ENCODE results near the gene LZTS3. TPM values are rescaled to one million over a fixed set of nuclear protein-coding genes. Genes with fewer than 3 reads are reported as not detected.

Gene LZTS3
- total and polyA plus RNA-seq, 2 of the 13 experiments (the other 11 are each of a cell fraction or from before 2014, with no cell fraction given) = 10.1 to 31.3 TPM

DNA sequence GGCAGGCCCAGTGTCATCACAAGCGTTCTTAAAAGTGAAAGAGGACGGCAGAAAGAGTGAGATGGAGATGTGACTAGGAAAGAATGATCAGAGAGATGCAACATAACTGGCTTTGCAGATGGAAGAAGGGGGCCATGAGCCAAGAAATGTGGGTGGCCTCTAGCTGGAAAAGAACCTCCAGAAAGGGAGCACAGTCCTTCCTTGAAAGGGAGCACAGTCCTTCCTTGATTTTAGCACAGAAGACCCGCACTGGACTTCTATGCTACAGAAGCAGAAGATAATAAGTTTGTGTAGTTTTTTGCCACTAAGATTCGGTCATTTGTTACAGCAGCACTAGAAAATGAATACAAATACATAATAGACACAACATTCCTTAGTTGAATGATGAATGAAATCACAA lies 7.0 kb upstream of the LZTS3 start (continued):
- TF ChIP-seq ELF4 (CRISPR knock-in tag; IDR thresholded peaks at IDR 0.05; ENCODE audit: borderline replicate concordance) = no peak
- no peak for TF ChIP-seq ZBTB8A (CRISPR knock-in tag; IDR thresholded peaks at IDR 0.05; ENCODE audit: borderline replicate concordance, low read depth)

DNA sequence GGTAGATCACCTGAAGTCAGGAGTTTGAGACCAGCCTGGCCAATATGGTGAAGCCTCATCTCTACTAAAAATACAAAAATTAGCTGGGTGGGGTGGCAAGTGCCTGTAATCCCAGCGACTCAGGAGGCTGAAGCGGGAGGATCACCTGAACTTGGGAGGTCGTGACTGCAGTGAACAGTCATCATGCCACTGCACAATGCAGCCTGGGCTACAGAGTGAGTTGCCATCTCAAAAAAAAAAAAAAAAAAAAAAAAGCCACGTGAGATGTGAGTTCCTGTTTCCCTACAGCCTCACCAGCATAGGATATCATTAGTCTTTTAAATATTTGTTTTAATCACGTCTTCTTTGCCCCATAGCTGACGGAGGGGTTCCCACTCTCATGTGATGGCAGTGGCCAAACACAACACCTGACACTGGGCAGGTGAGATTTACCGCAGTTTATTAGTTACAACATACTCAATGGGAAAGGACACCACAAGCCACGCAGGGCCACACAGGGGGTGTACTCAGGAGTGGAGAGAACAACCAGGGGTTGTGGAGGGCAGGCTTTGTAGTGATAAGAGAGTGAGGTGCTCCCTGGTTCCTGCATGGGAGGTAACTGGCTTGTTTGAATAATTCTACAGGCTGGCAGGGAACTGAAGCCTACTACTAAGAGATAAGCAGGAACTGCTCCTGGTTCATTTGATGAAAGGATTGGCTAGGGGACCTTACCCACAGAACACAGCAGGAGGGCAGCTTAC lies 4.6 kb upstream of the LZTS3 start:
- H3K27me3 ChIP-seq (ENCODE audit: control insufficient read depth in 1 of 2, insufficient read depth in 2 of 2, low read length in 2 of 2) = no peaks in the 10 kb centered on the region; a peak in 1 of 5 replicates
- H3K79me2 ChIP-seq (ENCODE audit: insufficient read depth, low read length) = peaks cover 14% of the 10 kb centered on the region
- H3K4me2 ChIP-seq (ENCODE audit: low read depth, low read length) = no peak overlapping the region
- no peaks in the 10 kb centered on the region; a peak in 2 of 5 replicates for H3K36me3 ChIP-seq (replicated peaks in 1 of 2; ENCODE audit: control insufficient read depth in 1 of 2, insufficient read depth in 2 of 2, low read length in 2 of 2)
- 94% methylated on average over 8 of the region's 8 CpGs for WGBS (ENCODE audit: low lambda C conversion rate)
- H3K9ac ChIP-seq (ENCODE audit: insufficient read depth, low read depth, low read length) = no peak overlapping the region
- in situ Hi-C loops (cut with HindIII; ENCODE audit: extremely low pct_ligation_motif_present, low pct_unique_long_range_greater_than_20kb) (no loop called here), intact Hi-C loops (cut with micrococcal nuclease; ENCODE audit: unreplicated experiment) (no loop called here)
- DNase-seq (ENCODE audit: low spot score) = no peak
- no peaks in the 10 kb centered on the region for H4K20me1 ChIP-seq (ENCODE audit: insufficient read depth, low read length)
- ATAC-seq = no peak
- FAIRE-seq = no peak
- H3K4me3 ChIP-seq (replicated peaks in 1 of 3; ENCODE audit: insufficient read depth in 1 of 3, low read depth in 2 of 3, low read length in 3 of 3) = no peak overlapping the region
- ChIA-PET POLR2A (interaction anchor here (2.7 kb wide), 1 partner anchor 16 kb away, joined by 12 read pairs; no protein-coding TSS in a partner anchor), CTCF (ENCODE audit: low intra/inter-chr PET ratio, low total read pairs) (no interaction called here)
- H3K9me3 ChIP-seq (ENCODE audit: low read length) = no peaks in the 10 kb centered on the region
- no TSS peak for BruUV-seq (replicated peaks)
- peaks cover 18% of the 10 kb centered on the region for H3K4me1 ChIP-seq (ENCODE audit: insufficient read depth, low read length)
- H3K27ac ChIP-seq (ENCODE audit: extremely low read length, insufficient read depth, low read length) = no peak overlapping the region
- no peak overlapping the region for H2AFZ ChIP-seq (ENCODE audit: low read length)
- TF ChIP-seq, protein P1, sequence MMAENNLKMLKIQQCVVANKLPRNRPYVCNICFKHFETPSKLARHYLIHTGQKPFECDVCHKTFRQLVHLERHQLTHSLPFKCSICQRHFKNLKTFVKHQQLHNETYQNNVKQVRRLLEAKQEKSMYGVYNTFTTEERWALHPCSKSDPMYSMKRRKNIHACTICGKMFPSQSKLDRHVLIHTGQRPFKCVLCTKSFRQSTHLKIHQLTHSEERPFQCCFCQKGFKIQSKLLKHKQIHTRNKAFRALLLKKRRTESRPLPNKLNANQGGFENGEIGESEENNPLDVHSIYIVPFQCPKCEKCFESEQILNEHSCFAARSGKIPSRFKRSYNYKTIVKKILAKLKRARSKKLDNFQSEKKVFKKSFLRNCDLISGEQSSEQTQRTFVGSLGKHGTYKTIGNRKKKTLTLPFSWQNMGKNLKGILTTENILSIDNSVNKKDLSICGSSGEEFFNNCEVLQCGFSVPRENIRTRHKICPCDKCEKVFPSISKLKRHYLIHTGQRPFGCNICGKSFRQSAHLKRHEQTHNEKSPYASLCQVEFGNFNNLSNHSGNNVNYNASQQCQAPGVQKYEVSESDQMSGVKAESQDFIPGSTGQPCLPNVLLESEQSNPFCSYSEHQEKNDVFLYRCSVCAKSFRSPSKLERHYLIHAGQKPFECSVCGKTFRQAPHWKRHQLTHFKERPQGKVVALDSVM (CRISPR knock-in tag; IDR thresholded peaks at IDR 0.05) = peak; percentile 51; the same call in 1 of the 2 replicates
- TF ChIP-seq POLR2A (IDR thresholded peaks at IDR 0.05; ENCODE audit: insufficient read depth in 1 of 2, low read depth in 2 of 2, low read length in 2 of 2) (0 out of 4 replicates have a peak, but pooled peaks of 1 of the 2 experiments have one; percentile 28), ZNF557 (CRISPR knock-in tag; IDR thresholded peaks at IDR 0.05) (no peak), ZNF660 (CRISPR knock-in tag; IDR thresholded peaks at IDR 0.05; ENCODE audit: borderline replicate concordance, low read depth) (no peak), POLR2AphosphoS5 (IDR thresholded peaks at IDR 0.05; ENCODE audit: low read depth, low read length) (peak; percentile 43), AKAP8 (CRISPR knock-in tag; IDR thresholded peaks at IDR 0.05) (0 out of 2 replicates have a peak, but pooled peaks have one; percentile 19), ARHGAP35 (CRISPR knock-in tag; IDR thresholded peaks at IDR 0.05; ENCODE audit: borderline replicate concordance) (no peak), ZNF121 (CRISPR knock-in tag; IDR thresholded peaks at IDR 0.05) (no peak), MIER3 (CRISPR knock-in tag; IDR thresholded peaks at IDR 0.05; ENCODE audit: borderline replicate concordance) (no peak), NKX3-1 (CRISPR knock-in tag; IDR thresholded peaks at IDR 0.05) (no peak), ISL2 (CRISPR knock-in tag; IDR thresholded peaks at IDR 0.05) (no peak), ZC3H13 (CRISPR knock-in tag; IDR thresholded peaks at IDR 0.05) (0 out of 2 replicates have a peak, but pooled peaks have one; percentile 12), ZNF672 (CRISPR knock-in tag; IDR thresholded peaks at IDR 0.05) (no peak), RBM22 (optimal IDR thresholded peaks at IDR 0.05; ENCODE audit: low read length) (peak; percentile 21)
- TF ChIP-seq, protein P2, sequence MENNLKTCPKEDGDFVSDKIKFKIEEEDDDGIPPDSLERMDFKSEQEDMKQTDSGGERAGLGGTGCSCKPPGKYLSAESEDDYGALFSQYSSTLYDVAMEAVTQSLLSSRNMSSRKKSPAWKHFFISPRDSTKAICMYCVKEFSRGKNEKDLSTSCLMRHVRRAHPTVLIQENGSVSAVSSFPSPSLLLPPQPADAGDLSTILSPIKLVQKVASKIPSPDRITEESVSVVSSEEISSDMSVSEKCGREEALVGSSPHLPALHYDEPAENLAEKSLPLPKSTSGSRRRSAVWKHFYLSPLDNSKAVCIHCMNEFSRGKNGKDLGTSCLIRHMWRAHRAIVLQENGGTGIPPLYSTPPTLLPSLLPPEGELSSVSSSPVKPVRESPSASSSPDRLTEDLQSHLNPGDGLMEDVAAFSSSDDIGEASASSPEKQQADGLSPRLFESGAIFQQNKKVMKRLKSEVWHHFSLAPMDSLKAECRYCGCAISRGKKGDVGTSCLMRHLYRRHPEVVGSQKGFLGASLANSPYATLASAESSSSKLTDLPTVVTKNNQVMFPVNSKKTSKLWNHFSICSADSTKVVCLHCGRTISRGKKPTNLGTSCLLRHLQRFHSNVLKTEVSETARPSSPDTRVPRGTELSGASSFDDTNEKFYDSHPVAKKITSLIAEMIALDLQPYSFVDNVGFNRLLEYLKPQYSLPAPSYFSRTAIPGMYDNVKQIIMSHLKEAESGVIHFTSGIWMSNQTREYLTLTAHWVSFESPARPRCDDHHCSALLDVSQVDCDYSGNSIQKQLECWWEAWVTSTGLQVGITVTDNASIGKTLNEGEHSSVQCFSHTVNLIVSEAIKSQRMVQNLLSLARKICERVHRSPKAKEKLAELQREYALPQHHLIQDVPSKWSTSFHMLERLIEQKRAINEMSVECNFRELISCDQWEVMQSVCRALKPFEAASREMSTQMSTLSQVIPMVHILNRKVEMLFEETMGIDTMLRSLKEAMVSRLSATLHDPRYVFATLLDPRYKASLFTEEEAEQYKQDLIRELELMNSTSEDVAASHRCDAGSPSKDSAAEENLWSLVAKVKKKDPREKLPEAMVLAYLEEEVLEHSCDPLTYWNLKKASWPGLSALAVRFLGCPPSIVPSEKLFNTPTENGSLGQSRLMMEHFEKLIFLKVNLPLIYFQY (CRISPR knock-in tag; IDR thresholded peaks at IDR 0.05; ENCODE audit: borderline replicate concordance) = no peak
